Stomach smooth muscle (tissue), 2 donors: ENCODE data around the gene AGXT2.

Experiments used
- H3K27ac ChIP-seq: one replicate; pipeline ENCODE4 v1.7.0; 2013; ENCODE audit warnings: mild to moderate bottlenecking, low read length, inconsistent platforms
- H3K27me3 ChIP-seq, 2 donors: one replicate each; pipeline ENCODE4 v1.7.0; 2013; ENCODE audit warnings: low read length in 2 of 2; ENCODE audit not compliant: insufficient read depth in 2 of 2, control insufficient read depth in 1 of 2
- H3K36me3 ChIP-seq, 2 donors: one replicate each; pipeline ENCODE4 v1.7.0; 2013; ENCODE audit warnings: low read length in 2 of 2; ENCODE audit not compliant: control insufficient read depth in 2 of 2, insufficient read depth in 2 of 2
- H3K4me1 ChIP-seq: one replicate; pipeline ENCODE4 v1.7.0; 2013; ENCODE audit warnings: low read length; ENCODE audit not compliant: control insufficient read depth, insufficient read depth
- H3K4me3 ChIP-seq, 2 donors: one replicate each; pipeline ENCODE4 v1.7.0; 2013; ENCODE audit warnings: low read length in 2 of 2
- H3K9ac ChIP-seq, 2 donors: one replicate each; pipeline ENCODE4 v1.7.0; 2013; ENCODE audit warnings: low read length in 2 of 2, mild to moderate bottlenecking in 1 of 2
- H3K9me3 ChIP-seq, 2 donors: one replicate each; pipeline ENCODE4 v1.7.0; 2013; ENCODE audit warnings: low read length in 2 of 2; ENCODE audit not compliant: control insufficient read depth in 2 of 2
- donor health status: healthy.
- donor health status: Pancreatic carcinoma.

AGXT2 gene, protein sequence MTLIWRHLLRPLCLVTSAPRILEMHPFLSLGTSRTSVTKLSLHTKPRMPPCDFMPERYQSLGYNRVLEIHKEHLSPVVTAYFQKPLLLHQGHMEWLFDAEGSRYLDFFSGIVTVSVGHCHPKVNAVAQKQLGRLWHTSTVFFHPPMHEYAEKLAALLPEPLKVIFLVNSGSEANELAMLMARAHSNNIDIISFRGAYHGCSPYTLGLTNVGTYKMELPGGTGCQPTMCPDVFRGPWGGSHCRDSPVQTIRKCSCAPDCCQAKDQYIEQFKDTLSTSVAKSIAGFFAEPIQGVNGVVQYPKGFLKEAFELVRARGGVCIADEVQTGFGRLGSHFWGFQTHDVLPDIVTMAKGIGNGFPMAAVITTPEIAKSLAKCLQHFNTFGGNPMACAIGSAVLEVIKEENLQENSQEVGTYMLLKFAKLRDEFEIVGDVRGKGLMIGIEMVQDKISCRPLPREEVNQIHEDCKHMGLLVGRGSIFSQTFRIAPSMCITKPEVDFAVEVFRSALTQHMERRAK

DNA sequence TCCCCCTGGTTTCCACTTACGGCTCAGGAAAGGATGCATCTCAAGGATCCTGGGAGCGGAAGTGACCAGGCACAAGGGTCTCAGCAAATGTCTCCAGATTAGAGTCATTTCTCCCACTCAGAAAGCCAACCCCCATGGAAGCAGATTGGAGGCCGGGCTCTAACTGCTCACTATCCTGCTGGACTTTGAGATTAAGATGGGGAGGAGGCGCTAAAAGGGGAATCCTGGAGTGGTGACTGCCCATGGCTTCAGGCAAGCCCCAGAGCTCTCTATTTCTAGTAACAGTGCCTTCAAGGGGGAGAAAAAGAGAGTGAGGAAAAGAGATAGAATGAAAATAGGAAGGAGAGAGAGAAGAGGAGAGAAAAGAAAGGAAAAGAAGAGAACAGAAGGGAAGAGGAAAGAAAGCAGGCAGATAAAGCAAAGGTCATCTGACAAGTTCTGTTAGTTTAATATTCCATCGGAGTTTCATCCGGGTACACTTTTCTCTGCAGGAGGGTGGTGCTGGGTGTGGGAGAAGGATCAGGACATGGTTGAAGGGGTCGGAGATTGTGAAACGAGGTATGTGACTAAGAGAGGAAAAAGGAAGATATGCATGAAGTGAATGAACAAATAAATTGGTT, at the start of gene AGXT2:
Gene AGXT2, minus strand, starts transcription at position 165 of the 620 bp plus-strand sequence. Its CDS starts 57 bp downstream, at position 108.
- Histone ChIP-seq H3K36me3 (no peaks in the 10 kb centered on the region), H3K9ac (no peak within 1 kb of the TSS), H3K4me1 (no peaks in the 10 kb centered on the region), H3K9me3 (no peaks in the 10 kb centered on the region), H3K27me3 (peaks cover 0 to 2% of the 10 kb centered on the region in 2 donors), H3K27ac (no peak within 1 kb of the TSS), H3K4me3 (no peak within 1 kb of the TSS)

- Histone ChIP-seq H3K4me1 (no peaks in the 10 kb centered on the region), H3K9ac (no peak overlapping the region), H3K27me3 (no peaks in the 10 kb centered on the region), H3K4me3 (no peak overlapping the region), H3K36me3 (no peaks in the 10 kb centered on the region), H3K27ac (no peak overlapping the region), H3K9me3 (no peaks in the 10 kb centered on the region)
Measured at GRCh38 chr5:35096932-35097331, 49.2 kb upstream of the AGXT2 start.

DNA sequence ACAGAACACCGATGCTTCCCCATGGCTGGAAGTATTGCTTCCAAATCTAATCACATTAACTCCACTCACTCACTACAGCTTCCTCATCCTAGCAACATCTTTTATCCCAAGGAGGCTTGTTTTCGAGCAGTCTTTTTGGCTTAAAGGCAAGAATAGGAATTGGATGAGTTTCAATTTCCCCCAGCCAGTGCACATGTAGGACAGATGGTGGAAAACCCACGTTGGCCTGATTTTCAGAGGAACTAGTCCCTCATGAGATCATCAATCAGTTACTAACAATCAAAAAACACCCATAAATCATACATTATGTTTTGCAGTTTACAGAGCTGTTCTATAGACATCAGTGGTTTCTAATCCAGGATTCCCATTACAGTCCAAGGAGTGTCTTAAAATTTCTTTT, 48.5 kb upstream of the AGXT2 start:
- Histone ChIP-seq H3K27me3 (no peaks in the 10 kb centered on the region), H3K36me3 (no peaks in the 10 kb centered on the region), H3K9me3 (no peaks in the 10 kb centered on the region), H3K4me3 (no peak overlapping the region), H3K27ac (no peak overlapping the region), H3K4me1 (no peaks in the 10 kb centered on the region), H3K9ac (no peak overlapping the region)

- Histone ChIP-seq H3K27me3 (no peaks in the 10 kb centered on the region), H3K9ac (no peak overlapping the region), H3K9me3 (no peaks in the 10 kb centered on the region), H3K4me3 (no peak overlapping the region), H3K27ac (no peak overlapping the region), H3K4me1 (no peaks in the 10 kb centered on the region), H3K36me3 (no peaks in the 10 kb centered on the region)
Measured at GRCh38 chr5:35095366-35095765, 47.6 kb upstream of the AGXT2 start.

GRCh38 chr5:35094948-35095347, 47.2 kb upstream of the AGXT2 start:
- H3K4me1 ChIP-seq = no peaks in the 10 kb centered on the region
- H3K4me3 ChIP-seq = no peak overlapping the region
- no peaks in the 10 kb centered on the region for H3K36me3 ChIP-seq
- no peaks in the 10 kb centered on the region for H3K27me3 ChIP-seq
- no peak overlapping the region for H3K27ac ChIP-seq
- H3K9me3 ChIP-seq = no peaks in the 10 kb centered on the region
- H3K9ac ChIP-seq = no peak overlapping the region

GRCh38 chr5:35092703-35093102, 45.0 kb upstream of the AGXT2 start:
- H3K36me3 ChIP-seq = no peaks in the 10 kb centered on the region

DNA sequence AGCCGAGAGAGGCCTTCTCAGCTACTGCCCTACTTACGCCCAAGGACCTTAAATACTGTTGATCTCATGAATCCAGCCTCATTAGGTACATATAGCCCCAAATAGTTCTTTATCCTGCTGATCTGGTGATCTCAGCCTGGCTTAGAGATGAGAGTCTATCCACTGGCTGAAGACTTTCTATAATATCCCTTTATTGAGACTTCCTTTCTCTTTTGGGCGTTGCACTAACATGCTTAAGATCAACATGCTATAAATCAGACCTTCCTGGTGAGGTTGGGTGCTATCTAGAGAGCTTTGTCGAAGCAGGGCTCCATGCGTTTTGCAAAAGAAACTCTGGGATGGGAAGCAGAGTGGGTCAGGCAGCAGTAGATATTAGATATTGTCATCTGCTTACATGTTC, 44.0 kb upstream of the AGXT2 start:
- H3K4me3 ChIP-seq = no peak overlapping the region
- no peaks in the 10 kb centered on the region for H3K9me3 ChIP-seq
- H3K27ac ChIP-seq = no peak overlapping the region
- no peaks in the 10 kb centered on the region for H3K27me3 ChIP-seq
- H3K4me1 ChIP-seq = no peaks in the 10 kb centered on the region
- H3K9ac ChIP-seq = no peak overlapping the region
- no peaks in the 10 kb centered on the region for H3K36me3 ChIP-seq

More at GRCh38 chr5:35092703-35093102, 45.0 kb upstream of the AGXT2 start:
- Histone ChIP-seq H3K4me1 (no peaks in the 10 kb centered on the region), H3K9me3 (no peaks in the 10 kb centered on the region), H3K9ac (no peak overlapping the region), H3K4me3 (no peak overlapping the region), H3K27me3 (no peaks in the 10 kb centered on the region), H3K27ac (no peak overlapping the region)

DNA sequence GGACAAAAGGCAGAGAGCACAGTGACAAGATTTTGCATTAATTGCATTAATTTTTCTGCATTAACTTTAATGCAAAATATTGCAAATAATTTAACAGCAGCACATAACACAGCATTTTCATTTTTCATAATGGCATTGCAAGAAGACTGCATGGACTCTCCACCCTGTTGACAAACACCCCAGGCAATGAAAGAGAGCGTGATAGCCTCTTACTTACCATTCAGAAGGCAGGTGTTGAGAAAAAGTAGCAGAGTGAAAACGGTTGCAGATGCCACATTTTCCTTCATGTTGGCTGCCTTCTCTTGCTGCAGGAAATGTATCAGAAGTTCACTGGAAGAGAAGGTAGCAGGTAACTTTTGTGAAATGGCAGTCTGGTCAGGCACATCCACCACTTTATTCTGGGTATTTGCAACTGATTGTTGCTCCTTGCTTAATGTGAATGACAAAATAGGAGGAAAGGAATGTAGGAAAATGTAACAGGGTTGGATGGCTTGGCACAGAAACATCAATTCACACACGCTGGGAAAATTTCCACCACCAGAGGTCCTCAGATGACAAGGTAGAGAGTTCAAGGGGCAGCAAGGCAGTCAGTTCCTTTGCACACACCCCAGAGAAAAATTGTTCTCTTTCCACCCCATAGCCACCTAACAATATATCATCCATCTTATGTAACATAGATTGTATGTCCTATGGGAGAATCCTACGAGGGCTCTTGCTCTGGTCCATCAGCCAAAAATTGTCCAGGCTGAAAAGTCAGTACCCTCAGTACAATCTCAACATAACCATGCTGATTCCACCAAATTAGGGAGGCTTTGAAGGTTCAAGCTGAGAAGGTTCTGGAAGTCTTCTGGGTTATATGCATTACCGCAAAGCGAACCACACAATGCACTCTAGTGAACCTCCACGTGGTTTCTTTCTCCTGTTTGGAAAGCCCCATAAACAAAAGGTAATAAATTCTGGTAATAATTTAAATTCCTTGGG, 41.9 kb upstream of the AGXT2 start:
- Histone ChIP-seq H3K9me3 (no peaks in the 10 kb centered on the region), H3K4me3 (no peak overlapping the region), H3K4me1 (peaks cover 3% of the 10 kb centered on the region), H3K36me3 (no peaks in the 10 kb centered on the region), H3K9ac (no peak overlapping the region), H3K27ac (no peak overlapping the region), H3K27me3 (no peaks in the 10 kb centered on the region)

DNA sequence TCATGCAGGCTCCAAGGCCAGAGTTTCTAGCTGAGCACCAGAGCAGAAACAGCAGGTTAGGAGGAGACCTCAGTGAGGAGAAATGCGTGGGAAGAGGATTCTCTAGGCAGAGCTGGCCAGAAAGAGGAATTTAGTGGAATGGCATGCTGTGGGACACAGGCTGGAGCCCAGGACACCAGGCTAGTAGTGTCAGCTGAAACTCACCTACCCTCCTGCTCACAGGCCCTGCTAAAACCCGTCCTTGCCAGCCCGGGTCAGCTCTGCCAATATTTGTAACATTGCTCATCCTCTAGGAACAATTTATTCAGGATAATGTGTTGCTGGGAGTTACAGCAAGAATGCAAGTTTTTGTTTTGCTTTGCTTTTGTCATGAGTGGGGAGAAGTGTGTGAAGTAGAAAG, 40.2 kb upstream of the AGXT2 start:
- H3K36me3 ChIP-seq = no peaks in the 10 kb centered on the region
- H3K27ac ChIP-seq = no peak overlapping the region
- H3K4me3 ChIP-seq = no peak overlapping the region
- no peak overlapping the region for H3K9ac ChIP-seq
- peaks cover 3% of the 10 kb centered on the region for H3K4me1 ChIP-seq
- no peaks in the 10 kb centered on the region for H3K9me3 ChIP-seq
- no peaks in the 10 kb centered on the region for H3K27me3 ChIP-seq

DNA sequence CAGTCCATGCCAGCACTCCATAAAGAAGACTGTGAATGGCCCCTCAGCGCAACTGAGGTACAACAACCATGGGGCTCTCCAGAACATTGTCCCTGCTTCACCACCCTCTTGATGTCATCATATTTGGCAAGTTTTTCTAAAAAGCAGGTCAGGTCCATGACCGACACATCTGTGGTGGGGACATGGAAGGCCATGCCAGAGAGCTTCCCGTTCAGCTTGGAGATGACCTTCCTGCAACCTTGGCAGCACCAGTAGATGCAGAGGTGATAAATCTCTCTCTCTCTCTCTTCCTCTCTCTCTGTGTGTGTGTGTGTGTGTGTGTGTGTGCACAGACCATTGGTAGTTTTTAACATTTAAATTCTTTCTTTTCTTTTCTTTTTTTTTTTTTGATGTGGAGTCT, 35.4 kb upstream of the AGXT2 start:
- H3K9ac ChIP-seq = no peak overlapping the region
- peaks cover 3% of the 10 kb centered on the region for H3K4me1 ChIP-seq
- no peaks in the 10 kb centered on the region for H3K36me3 ChIP-seq
- no peaks in the 10 kb centered on the region for H3K27me3 ChIP-seq
- H3K9me3 ChIP-seq = no peaks in the 10 kb centered on the region
- no peak overlapping the region for H3K27ac ChIP-seq
- no peak overlapping the region for H3K4me3 ChIP-seq
